ENCODE results near the gene RGS1. TPM values are rescaled to one million over a fixed set of nuclear protein-coding genes. Genes with fewer than 3 reads are reported as not detected.

RGS1 gene
- total RNA-seq, 4 donors from 2014 or later = 5.6 to 18.0 (median 12.8) TPM

DNA sequence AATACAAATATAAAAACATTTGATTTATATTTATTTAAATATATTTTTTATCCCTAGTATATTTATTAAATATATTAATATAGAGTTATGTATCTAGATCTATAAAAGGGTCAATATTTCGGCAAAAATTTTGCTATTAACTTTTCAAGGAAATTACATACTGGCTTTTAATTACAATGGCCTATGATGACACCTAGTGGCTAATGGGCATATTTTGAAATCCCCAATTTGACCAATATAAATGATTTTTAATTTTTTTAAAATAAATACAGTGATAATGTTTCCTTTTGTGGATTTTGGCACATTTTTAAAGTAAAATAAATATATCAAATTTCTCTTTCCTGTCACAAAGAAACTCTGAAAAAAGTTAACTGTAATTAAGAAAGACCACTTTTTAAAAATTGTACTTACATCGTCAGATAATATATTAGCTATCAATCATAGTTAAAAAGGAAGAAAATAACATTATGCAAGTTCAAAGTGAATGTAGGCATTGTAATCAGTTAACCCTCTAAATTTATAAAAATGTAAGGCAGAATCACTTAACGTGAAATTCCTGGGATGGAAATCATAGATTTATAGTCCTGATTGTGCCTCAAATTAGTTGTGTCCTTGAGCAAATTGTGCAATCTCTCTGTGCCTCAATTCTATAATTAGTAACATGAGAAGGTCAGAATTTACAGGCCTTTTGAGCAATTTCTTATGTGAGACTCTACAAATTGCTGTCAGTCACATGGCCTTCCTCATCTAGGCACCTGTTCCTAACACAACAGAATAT lies 34.7 kb downstream of the RGS1 start:
- Histone ChIP-seq H3K9me3 (no peaks in the 10 kb centered on the region), H3K4me1 (peaks cover 0 to 27% (median 0%) of the 10 kb centered on the region in 3 donors), H3K27ac (no peak overlapping the region), H3K27me3 (no peaks in the 10 kb centered on the region), H3K4me3 (no peak overlapping the region), H3K36me3 (no peaks in the 10 kb centered on the region)
- no peak for ATAC-seq
- TF ChIP-seq, protein P1, sequence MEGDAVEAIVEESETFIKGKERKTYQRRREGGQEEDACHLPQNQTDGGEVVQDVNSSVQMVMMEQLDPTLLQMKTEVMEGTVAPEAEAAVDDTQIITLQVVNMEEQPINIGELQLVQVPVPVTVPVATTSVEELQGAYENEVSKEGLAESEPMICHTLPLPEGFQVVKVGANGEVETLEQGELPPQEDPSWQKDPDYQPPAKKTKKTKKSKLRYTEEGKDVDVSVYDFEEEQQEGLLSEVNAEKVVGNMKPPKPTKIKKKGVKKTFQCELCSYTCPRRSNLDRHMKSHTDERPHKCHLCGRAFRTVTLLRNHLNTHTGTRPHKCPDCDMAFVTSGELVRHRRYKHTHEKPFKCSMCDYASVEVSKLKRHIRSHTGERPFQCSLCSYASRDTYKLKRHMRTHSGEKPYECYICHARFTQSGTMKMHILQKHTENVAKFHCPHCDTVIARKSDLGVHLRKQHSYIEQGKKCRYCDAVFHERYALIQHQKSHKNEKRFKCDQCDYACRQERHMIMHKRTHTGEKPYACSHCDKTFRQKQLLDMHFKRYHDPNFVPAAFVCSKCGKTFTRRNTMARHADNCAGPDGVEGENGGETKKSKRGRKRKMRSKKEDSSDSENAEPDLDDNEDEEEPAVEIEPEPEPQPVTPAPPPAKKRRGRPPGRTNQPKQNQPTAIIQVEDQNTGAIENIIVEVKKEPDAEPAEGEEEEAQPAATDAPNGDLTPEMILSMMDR (IDR thresholded peaks at IDR 0.05) = peak; percentile 46 to 61 (median 58)
- no peak for TF ChIP-seq POLR2A (IDR thresholded peaks at IDR 0.05)
- 44 to 46% methylated on average over 3 of the region's 3 CpGs for WGBS, 2 donors (ENCODE audit: low coverage in 1 of 2)

DNA sequence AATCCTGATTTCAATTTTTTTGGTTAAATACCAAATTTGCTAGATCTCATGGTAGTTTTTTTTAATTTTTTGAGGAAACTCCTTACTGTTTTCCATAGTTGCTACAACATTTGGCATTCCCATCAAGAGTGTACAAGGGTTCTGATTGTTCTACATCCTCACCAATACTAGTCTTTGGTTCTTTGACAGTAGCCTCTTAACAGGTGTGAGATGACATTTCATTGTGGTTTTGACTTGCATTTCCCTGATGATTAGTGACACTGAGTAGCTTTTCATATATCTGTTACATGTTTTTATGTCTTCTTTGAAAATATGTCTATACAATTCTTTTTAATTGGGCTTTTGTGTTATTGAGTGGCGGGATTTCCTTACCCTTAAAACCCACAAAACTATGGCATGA lies 39.5 kb downstream of the RGS1 start:
- ATAC-seq = no peak
- Histone ChIP-seq H3K9me3 (no peaks in the 10 kb centered on the region), H3K27ac (no peak overlapping the region), H3K4me1 (peaks cover 0 to 6% (median 0%) of the 10 kb centered on the region in 3 donors), H3K27me3 (no peaks in the 10 kb centered on the region), H3K4me3 (no peak overlapping the region), H3K36me3 (no peaks in the 10 kb centered on the region)
- 91 to 100% methylated on average over 1 of the region's 1 CpG for whole genome bisulfite sequencing, 2 donors (ENCODE audit: low coverage in 1 of 2)
- TF ChIP-seq EP300 (IDR thresholded peaks at IDR 0.05) (no peak), POLR2AphosphoS5 (IDR thresholded peaks at IDR 0.05) (no peak), POLR2A (IDR thresholded peaks at IDR 0.05) (no peak)
- TF ChIP-seq, protein P1 (IDR thresholded peaks at IDR 0.05) = no peak

DNA sequence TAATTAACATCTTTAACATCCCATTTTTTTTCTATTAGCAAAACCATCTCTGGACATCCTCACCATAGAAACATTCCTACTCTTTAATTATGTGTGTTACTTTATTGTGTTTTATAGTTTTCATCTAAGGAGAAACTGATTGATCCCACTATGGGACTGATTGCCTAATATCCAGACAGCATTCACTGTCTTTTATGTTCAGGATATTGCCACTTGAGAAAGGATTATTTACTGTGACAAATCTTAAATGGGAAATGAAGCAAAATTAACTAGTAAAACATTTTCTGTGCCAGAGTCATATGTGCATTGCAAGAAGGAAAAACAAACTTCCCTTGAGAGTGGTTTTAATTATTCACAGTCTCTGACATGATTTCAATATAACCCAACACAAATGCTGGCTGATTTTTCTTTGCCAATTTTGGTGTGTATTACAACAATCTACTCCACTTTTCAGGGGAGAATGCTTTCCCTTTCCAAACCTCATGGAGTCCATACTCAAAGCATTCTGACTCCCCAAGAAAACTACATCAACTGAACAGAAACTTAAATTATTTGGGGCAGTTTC lies 44.6 kb downstream of the RGS1 start:
- no peaks in the 10 kb centered on the region for H3K27me3 ChIP-seq
- TF ChIP-seq EP300 (IDR thresholded peaks at IDR 0.05) = no peak
- no peak for TF ChIP-seq POLR2A (IDR thresholded peaks at IDR 0.05)
- TF ChIP-seq, protein P1 (IDR thresholded peaks at IDR 0.05) = no peak
- no peak for TF ChIP-seq POLR2AphosphoS5 (IDR thresholded peaks at IDR 0.05)
- no peak for ATAC-seq
- H3K9me3 ChIP-seq = no peaks in the 10 kb centered on the region
- no peak overlapping the region for H3K4me3 ChIP-seq
- no peaks in the 10 kb centered on the region for H3K36me3 ChIP-seq
- no peak overlapping the region for H3K27ac ChIP-seq
- H3K4me1 ChIP-seq = no peaks in the 10 kb centered on the region

DNA sequence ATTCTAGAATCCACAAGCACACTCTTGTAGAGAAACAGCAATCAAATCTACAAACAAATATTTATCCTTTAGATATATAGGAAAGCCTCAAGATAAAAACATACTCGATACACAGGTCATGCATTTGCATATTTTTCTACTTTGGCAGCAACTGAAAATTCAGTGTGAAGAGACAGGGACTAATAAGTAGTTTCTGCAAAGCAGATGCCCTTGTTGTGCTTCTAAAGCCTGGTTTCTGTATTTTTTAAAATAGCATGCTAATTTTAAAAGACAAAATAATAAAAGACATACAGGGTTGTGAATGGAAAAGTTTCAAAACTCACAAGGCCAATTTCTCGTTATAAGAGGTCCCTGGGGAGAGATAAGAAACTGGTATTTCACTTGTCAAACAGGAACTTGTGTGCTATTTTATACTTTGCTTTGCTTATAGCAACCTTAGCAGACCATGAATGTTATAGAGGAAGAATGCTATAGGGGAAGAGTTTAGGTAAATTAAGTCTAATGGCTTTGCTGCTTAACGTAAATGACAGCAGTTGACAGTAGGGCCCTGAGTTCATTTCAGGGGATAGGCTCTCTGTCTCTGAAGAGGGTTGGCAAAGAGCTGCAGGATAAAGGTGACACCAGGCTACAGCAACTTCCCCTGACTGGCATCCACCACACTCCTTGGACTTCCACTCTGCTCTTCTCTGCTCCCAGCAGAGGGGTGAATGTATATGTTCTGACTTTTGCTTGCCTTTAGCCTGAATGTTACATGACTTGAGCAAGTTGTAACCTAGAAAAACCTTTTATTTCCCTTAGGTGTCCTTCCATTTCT lies 51.0 kb downstream of the RGS1 start:
- no peaks in the 10 kb centered on the region for H3K36me3 ChIP-seq
- H3K4me1 ChIP-seq = no peaks in the 10 kb centered on the region
- H3K27ac ChIP-seq = no peak overlapping the region
- ATAC-seq = no peak
- WGBS, 2 donors (ENCODE audit: low coverage in 1 of 2) = 68 to 74% methylated on average over 3 of the region's 3 CpGs
- H3K27me3 ChIP-seq = no peaks in the 10 kb centered on the region
- H3K9me3 ChIP-seq = no peaks in the 10 kb centered on the region
- TF ChIP-seq EP300 (IDR thresholded peaks at IDR 0.05) (no peak), POLR2AphosphoS5 (IDR thresholded peaks at IDR 0.05) (no peak), POLR2A (IDR thresholded peaks at IDR 0.05) (no peak)
- TF ChIP-seq, protein P1 (IDR thresholded peaks at IDR 0.05) = no peak
- no peak overlapping the region for H3K4me3 ChIP-seq

All from gastroesophageal sphincter (tissue), 4 donors.